Measurements from ENCODE around the gene METTL1.
"Not testable (repeated sequence)": the region's sequence is repeated elsewhere in the genome, so short reads cannot be mapped to it uniquely, and the experiment has no call there.

METTL1 gene

DNA sequence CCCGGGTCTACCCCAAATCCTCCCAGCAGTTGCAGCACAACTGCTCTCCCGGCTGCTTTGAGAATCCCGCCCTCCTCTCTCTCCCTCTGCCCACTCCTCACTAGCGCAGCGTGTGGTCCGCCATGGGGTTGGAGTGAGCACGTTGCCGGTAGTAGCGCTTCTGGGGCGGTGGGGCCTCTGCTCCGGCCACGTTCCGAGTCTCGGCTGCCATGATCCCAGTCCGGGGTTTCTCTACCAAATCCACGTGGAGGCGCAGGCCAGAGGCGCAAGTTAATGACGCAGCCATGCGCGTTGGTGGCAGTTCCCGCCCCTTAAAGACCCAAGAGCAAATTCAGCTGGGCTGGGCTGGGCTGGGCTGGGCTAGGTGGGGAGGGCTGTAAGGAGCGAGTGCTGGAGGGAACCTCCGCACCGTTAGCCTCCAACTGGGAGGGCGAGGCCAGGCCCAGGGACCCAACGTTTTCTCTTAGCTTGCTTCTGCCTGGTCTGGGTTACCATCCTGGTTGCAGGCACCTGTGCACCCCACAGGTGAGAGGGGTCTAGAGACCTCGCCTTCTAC lies at the start of gene METTL1:
METTL1 (minus strand) TSS at position 233 of the 556 bp plus-strand sequence; CDS start at position 211, 22 bp downstream.
- DNase-seq (ENCODE audit: low read depth in 3 of 3) = peak; percentile 84 to 92 (median 87)

DNA sequence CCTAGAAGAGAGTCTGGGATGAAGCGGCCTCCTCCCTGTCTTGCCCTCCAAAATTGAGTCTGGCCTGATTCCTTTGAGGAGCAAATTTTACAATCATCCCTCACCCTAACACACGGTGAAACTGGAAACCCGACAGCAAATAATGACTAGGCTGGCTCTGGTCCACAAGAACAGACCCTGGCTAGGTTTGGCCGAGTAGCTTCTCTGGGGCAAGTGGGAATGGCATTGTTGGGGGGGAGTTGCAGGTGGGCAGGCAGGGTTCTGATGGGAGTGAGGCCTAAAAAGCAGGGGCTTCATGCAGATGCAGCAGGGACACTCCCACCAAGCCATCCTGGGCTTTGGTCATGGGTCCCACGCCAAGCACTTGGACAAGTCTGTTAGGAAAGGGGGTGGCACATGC lies 49.1 kb upstream of the METTL1 start:
- DNase-seq (ENCODE audit: low read depth in 3 of 3) = not testable (repeated sequence)

DNA sequence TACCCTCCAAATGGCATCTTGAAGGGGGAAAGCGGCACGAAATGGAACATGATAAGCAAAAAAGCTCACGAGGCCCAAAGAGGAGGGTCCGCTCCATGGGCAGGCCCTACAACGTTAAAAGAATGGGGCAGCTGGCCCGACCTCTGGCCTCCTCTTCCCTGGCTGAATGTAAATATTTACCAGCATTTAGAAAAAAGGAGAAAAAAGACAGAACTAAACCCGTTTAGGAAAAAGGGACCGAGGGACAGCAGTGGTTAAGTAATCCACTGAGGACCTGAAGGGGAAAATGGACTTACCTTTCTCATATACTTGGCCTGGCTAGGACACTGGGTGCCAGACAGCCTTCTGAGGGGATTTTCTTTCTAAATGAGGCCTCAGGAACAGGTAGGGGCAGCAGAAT lies 48.2 kb upstream of the METTL1 start:
- DNase-seq (ENCODE audit: low read depth in 3 of 3) = not testable (repeated sequence)

DNA sequence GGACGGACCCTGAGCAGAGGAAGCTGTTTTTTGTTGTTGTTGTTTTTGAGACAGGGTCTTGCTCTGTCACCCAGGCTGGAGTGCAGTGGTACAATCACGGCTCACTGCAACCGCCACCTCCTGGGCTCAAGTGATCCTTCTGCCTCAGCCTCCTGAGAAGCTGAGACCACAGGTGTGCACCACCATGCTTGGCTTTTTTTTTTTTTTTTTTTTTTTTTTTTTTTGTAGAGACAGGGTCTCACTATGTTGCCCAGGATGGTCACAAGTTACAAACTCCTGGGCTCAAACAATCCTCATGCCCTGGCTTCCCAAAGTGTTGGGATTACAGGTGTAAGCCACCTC lies 46.1 kb upstream of the METTL1 start:
- not testable (repeated sequence) for DNase-seq (ENCODE audit: low read depth in 3 of 3)

DNA sequence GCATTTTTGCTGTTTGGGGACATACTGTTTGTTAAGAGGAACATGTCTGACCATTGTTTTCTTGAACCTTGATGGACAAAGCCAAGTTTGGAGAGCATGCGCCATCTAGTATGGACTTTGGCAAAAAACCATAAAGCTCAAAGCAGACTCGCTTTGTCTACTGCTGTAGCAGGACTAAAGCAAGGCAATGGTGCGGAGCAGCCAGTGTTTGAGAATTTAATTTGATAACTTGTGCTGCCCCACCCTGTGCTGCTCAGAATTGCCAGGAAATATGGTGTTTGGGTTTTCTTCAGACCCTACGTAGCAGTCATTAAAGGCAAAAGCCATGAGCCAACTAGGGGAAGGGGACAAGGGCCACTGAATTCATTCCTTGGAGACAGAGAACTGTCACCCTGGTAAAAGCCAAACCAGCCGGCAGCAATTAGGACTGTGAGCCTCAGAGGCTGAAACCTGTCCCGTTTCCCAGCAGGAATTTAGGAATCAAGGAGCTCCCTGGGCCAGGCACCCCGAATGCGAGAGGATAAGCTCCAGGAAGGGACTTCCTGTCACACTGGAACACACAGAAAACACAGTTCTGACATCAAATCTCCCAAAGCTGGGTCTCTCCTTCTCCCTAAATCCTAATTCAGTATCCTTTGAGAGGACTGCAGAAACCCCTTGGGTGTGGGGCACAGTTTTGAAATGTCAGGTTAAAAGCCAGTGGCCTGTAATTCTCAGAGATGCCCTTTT lies 45.5 kb upstream of the METTL1 start:
- no peak for DNase-seq (ENCODE audit: low read depth in 3 of 3)

DNA sequence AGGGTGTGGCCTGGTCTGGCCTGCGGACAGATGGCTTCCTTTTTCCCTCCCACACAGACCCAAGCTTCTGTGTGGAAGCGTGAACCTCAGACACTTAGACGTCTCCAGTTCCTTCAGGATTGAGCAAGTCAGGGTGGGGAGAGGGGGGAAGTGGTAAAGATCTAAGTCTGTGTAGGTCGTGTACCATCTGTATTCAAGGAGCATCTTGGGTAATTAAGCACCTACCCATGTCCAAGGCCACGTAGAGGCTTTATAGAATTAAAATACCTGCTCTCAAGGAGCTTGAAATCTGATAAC lies 44.9 kb upstream of the METTL1 start:
- DNase-seq (ENCODE audit: low read depth in 3 of 3) = no peak

DNA sequence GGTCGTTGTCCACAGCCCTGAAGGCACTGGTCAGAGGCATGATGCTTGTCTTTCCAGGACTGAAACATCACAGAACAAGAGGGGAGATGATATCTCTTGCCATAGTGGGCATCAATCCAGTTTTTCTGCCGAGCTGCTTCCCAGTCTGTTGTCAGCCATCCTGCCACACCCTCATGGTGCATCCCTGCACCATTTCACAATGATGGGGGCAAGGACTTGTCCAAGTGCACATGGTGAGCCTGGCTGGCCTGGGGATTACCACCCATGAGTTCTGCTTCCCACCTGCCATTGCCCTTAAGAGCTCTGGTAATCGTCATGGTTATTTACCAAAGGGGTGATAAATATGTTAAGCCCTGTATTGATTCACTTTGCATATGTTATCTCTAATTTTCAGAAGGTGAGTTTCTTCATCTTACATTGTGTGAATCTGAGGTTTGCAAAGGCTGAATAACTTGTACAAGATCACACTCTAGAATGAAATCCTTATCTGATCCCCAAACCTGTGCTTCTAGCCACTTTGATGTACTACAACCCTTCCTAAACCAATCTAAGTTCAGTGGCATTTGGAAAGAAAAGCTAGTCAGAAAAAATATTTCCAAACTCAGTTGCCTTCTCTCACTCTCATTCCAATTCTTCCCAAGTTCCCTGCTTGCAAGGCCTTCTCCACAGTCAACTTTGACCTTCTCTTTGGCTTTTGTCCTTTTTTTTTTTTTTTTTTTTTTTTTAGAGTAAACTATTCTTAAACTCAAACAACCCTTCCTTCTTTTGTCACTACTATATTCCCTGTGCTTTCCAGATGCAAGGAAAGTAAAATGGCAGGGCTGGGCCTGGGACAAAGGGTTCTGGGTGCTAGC lies 44.3 kb upstream of the METTL1 start:
- no peak for DNase-seq (ENCODE audit: low read depth in 3 of 3)

DNA sequence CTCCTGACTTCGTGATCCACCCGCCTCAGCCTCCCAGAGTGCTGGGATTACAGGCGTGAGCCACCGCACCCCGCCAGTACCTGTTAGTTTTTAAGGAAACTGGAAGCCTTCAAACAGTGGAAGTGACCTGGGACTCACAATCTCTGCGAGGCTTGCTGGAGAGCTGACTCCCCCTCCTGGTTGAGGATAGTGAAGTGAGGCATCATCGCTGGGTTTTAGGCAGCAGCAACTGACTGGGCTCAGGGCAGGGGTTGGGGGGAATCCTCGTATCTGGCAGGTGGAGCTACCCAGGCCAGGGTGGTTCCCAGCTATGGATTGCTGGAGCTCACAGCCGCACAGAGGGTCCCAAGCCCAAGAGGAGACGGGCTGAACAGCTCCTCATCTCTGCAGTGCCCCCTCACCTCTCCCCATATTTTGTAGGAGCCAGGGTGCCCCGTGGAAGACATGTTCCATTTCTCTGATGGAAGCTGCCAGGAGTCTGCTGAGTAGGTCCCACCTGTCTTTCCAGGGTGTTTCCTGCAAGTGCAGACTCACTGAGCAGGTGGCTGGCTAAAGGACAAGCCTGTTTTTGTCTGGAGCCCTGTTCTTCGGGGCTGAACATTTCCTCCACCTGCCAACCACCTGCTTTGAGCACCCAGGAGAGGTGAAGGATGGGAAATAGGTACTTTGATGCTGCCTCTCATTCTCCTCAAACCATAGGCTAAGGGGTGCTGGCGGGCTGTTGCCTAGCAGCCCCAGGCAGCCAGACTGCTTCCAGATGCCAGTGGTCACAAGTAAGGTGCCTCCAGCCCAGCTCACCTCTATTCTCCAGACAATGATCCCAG lies 43.5 kb upstream of the METTL1 start:
- DNase-seq (ENCODE audit: low read depth in 3 of 3) = no peak

DNA sequence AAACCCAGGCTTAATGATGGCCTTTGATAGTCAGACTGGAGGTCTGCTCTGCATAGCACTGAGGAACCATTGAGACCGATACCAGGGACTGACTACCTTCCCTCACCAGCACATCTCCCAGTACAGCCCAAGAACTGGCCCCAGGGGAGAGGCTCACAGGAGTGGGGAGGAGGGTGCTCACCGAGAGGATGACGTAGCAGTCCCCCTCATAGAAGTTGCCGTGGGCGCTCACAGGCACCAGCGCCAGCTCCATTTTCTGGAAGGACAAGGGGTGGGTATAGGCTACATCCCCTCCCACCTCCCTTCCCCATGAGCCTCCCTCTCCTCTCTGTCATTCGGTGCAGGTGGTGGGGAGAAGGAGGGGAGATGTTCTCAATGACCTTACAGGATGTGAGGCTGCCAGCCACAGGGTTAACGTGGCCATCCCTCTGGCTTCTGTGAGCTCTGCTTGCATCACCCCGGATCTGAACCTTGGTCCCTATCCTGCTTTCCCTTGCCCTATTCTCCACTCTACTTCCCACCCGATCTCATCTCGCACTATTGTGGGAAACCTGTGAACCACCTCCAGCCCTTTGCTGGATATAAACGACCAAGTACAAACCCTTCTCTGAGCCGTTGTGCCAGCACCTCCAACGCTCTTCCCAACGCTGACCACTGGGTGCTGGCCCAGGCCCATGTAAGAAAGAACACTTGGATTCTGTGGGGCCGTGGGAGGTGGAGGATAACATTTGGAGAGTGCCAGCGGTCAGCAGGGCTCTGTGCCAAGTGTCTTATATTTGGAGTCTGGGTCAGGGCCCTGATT lies 42.3 kb upstream of the METTL1 start:
- DNase-seq (ENCODE audit: low read depth in 3 of 3) = no peak

DNA sequence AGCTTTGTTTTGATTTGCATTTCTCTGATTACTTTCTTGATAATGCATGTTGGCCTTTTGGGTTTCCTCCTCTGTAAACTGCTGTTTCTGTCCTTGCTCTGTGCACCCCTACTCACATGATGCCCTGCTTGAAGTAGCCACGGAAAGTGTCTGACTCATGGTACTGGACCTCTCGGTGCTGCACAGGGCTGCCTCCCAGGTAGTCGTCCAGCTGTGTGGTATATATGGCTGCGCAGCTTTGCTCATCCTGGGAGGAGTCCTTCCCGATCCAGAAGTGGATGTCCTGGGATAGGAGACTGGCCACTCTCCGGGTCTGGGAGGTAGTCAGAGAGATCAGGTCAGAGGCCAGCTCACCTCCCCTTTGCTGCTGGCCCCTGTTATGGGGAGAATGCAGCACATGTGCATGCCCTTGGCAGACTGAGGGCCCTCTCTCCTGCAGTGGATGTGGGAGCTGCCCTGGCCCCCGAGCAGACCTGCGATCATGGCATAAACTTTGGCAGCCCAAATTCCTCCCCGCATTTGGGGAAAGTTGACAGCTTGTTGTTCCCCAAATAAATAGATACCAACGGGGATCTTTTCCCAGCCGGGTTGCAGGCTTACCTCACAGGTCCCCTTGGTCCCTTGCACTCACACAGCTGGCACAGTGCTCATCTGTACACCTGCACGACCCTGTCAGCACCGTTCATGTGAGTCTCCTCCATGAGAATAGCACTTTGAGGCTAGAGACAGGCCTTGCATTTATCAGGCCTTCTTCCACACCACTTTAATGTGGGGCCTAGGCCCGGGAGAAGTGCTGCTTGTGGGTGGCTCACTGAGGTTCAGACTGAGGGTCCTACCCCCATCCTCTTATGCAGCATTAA lies 41.4 kb upstream of the METTL1 start:
- DNase-seq (ENCODE audit: low read depth in 3 of 3) = no peak

DNA sequence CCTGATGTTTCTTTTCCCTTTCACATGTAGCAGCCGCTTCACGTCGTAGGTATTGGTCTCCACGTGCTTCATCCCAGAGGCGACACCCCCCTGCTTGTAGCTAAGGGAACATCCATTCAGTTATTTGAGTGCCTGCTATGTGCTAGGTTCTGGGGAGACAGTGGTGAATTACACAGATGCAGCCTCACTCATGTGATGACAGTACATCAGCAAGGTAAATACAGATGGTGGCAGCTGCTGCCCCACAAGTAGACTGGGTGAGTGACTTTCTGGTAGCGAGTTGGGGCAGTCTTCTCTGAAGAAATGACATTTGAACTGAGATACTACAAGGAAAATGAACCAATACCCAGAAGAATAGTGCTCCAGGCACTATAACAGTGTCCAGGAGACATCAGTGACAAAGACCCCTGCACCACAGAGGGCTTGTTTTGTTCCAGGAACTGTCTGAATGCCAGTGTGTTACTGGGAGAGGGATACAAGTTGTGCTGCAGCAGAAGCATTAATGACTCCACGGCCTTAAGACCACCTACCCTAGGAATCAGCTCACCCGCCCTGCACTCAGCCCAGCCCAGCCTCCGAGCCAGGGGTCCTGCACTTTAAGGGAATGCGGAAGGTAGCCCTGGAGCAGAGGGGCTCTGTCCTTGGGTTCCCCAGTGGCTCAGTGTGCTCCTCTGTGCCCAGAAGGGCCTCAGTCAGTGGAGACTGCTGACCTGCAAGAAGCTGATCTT lies 39.3 kb upstream of the METTL1 start:
- no peak for DNase-seq (ENCODE audit: low read depth in 3 of 3)

DNA sequence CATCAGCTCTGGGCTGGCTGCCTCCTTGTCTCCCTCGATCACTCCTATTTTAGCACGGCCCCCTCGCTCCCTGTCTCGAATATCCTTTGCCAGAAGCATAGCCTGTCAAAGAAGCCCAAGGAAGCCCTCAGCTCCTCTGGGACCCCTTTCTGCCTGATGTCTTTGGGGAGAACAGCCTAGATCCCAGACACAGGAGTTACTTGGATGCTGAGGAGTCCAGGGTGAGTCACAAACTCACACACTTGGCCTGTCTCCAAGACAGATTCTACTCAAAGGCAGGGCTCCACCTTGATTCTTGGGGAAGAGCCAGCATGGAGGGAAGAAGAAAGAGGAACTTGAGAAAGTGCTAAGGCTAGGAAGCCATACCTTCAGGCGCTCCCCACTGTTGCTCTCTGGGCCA lies 38.5 kb upstream of the METTL1 start:
- no peak for DNase-seq (ENCODE audit: low read depth in 3 of 3)

DNA sequence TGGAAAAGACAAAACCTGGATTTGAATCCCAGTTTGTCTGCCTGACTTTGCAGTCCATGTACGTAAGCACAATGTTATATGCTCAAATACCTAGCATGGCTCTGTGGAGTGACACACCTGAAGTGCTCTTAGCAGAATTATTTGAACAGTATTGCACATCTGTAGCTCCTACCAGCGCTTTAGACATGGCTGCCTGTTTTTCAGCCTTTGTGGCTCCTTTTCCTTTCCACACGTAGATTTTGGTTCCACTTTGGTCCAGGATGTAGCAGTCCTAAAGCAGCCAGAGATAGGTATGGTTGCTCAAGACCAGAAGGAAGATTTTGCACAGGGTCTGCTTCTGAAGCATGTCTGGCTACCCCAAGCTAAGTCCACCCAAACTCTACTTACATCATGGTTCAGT lies 37.5 kb upstream of the METTL1 start:
- DNase-seq (ENCODE audit: low read depth in 3 of 3) = no peak

DNA sequence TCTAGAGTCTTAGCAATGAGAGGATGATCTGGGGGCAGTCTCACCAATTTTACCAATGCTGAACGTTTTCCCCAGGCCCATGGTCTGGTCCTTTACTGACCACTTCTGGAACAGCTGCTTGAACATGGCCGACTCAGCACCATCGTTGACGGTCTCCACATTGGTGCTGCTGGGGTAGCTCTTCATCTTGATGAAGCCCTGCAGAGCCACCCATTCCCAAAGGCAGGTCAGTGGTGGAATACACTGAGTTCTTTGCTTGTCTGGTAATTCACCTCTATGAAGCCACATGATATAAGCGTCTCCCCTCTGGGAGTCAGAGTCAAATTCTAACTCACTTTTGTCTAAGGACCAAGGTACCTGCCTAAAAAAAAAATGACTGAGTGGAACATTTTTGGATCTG lies 36.4 kb upstream of the METTL1 start:
- no peak for DNase-seq (ENCODE audit: low read depth in 3 of 3)

DNA sequence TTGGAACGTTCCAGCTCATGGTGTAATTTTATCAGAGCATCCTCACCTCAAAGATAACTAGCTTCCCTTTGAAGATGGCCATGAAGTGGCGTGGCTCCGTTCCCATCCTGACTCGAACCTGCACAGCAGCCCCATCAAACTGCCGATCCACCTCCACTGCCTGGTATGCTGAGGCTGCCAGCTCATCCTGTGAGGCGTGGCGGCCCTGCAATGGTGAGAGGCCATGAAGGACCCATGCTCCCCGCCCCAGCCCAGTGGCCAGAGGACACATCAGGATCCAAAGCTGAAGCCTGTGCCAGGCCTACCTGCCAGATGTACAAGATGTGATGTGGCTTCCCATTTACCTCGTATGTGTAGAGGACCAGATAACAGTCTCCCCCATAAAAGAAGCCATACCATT lies 35.4 kb upstream of the METTL1 start:
- no peak for DNase-seq (ENCODE audit: low read depth in 3 of 3)

DNA sequence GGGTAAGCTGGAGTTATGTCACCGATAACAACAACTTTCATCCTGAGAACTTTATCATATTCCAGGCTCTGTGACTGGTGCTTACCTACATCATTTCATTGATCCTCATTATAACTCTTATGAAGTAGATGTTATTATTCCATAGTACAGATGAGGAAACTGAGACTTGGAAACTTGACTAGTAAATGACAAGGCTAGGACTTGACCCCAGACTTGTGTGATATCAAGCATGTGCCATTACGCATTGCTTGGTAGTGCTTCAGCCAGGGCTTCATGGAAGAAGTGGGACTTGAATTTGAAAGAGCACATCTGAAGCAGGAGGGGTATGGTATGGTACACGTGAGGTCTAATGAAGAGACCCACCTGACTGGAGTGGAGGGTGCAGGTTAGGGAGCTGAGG lies 34.8 kb upstream of the METTL1 start:
- DNase-seq (ENCODE audit: low read depth in 3 of 3) = no peak

DNA sequence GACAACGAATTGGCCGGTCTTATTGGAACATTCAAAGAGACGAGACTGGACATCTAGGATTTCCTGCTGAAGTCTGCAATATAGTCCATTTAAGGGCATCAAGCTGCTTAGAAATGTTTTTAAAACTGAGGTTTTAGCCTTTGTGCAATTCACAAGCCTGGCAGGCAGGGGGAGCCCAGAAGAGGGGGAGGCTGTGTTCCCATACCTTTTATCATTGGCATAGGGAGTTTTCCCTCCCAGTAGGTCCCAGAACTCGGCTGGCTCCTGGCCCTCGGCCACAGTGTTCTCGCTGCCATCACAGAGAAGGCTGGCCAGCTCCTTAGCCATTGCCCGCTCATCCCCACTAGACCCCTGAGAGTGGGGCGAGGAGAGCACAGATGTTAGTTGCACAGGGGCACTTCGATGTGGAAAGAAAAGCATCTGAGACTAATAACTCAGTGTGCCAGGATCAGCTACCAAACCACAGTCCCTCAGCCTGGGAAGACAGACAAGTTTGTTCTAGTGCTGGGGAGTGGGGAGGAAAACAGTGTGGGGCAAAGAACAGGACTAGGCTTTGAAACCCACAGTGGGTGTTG lies 31.5 kb upstream of the METTL1 start:
- DNase-seq (ENCODE audit: low read depth in 3 of 3) = no peak

DNA sequence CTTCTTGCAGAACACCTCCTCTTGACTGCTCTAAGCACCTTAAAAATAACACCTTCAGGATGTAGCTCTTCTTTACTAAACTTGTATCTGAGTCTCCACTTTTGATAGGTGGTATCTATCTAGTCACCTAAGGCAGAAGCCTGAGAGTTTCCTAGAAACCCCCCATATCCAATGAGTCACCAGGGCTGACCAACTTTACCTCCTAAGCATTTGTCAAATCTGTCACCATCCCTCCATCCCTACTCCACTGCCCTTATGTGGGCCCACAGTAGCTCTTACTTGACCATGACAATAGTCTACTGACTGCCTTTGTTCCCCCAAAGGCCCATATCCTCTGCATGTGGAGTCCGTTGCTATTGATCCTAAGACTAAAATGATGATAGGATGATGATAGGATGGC lies 30.7 kb upstream of the METTL1 start:
- no peak for DNase-seq (ENCODE audit: low read depth in 3 of 3)

DNA sequence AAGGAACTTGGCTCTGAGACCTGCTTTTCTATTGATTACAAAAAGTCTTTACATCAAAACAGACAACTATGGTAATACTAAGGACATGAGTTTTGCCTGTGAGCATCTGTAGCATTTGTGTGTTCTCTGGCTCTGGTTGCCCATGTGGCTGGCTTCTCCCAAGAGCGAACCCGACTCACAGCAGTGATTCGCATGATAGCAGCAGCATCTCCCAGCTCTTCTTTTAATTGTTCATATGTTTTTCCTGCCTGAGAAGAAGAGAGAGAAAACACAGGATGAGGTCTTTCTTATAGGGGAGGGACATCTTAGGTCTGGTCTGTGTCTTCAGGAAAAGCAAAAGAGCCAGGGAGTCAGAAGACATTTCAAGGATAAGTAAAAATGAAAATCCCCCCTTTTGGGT lies 29.1 kb upstream of the METTL1 start:
- no peak for DNase-seq (ENCODE audit: low read depth in 3 of 3)

Data from stimulated activated CD4-positive, alpha-beta T cell treated with anti-CD3 and anti-CD28 coated beads, TNF-alpha, amount 100 ng/mL, for 4 hours (primary cell).